AG09309 (cell line): ENCODE data around the gene A2M.

Experiments
- DNase-seq: peaks from one replicate; pipeline ENCODE4 v3.0.0-alpha.2; 2010; ENCODE audit warnings: low read depth
- H3K4me3 ChIP-seq: 2 replicates; pipeline ENCODE4 v1.5.1; 2011; ENCODE audit warnings: mild to moderate bottlenecking, low read depth, low read length, moderate library complexity; ENCODE audit not compliant: control insufficient read depth
- TF ChIP-seq, protein P1 (sequence below): IDR thresholded peaks from 2 replicates; pipeline ENCODE4 v1.5.1; 2011; ENCODE audit warnings: mild to moderate bottlenecking, low read depth, low read length, inconsistent platforms; ENCODE audit not compliant: insufficient read depth, control insufficient read depth; ENCODE audit errors: missing control alignments

A2M gene

DNA sequence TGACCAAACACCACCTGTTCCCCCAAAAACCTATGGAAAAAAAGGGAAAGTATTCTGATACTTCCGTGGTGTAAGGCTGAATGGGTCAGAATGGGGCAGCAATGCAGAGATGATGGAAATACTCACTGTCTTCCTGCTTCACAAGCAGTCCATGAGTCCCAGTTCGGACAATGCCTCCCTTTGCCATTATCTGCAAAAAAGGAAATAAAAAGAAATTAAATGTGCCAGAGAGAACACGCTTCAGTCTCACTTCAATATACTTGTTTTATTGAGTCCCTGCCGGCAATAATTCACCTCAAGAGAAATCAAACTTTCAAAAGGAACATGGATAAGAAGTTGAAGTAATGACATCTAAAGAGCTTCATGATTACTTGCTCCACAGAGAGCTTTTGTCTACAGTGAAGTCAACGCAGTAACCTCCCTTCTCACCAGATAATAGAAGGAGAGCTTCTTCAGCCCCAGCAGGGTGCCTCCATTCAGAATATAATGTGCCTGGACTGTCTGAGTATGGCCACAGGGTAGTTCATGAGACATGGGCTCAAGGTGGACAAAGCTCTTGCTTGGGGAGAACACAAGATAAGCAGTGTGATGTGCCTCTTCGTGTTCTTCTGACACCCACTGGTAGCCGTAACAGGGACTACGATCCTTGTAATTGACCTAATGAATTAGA is 14.6 kb downstream of the A2M start:
- H3K4me3 ChIP-seq: no peak overlapping the region
- TF ChIP-seq, protein P1, sequence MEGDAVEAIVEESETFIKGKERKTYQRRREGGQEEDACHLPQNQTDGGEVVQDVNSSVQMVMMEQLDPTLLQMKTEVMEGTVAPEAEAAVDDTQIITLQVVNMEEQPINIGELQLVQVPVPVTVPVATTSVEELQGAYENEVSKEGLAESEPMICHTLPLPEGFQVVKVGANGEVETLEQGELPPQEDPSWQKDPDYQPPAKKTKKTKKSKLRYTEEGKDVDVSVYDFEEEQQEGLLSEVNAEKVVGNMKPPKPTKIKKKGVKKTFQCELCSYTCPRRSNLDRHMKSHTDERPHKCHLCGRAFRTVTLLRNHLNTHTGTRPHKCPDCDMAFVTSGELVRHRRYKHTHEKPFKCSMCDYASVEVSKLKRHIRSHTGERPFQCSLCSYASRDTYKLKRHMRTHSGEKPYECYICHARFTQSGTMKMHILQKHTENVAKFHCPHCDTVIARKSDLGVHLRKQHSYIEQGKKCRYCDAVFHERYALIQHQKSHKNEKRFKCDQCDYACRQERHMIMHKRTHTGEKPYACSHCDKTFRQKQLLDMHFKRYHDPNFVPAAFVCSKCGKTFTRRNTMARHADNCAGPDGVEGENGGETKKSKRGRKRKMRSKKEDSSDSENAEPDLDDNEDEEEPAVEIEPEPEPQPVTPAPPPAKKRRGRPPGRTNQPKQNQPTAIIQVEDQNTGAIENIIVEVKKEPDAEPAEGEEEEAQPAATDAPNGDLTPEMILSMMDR: no peak
- DNase-seq: no peak

DNA sequence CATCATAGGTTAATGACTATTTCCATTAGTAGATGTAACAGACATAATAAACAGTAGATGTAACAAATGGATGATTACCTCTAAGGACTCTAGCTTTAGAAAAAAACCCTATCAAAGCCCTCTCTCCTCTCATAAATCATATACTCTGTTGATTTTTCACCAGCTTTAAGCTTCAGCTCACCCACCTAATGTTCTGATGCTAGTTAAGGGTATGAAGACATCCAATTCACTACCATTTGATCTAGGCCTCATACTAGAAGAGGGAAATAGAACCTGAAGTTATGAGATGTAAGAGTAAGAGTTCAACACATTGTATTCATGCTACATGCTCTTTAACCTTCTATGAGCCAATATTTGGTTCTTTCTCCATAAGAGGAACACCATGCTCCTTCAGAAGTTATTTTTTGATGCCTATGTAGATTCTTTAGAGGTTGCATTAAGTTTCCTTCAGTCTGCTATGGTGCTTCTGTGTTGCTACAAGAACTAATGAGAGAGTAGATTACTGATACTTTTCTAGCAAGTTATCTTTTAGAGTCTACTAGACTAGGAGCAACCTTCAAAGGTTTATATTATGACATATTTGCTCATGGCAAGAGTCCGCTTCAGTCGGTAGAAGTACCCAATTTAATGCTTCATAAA is 16.0 kb downstream of the A2M start:
- TF ChIP-seq, protein P1: no peak
- H3K4me3 ChIP-seq: no peak overlapping the region
- no peak for DNase-seq

DNA sequence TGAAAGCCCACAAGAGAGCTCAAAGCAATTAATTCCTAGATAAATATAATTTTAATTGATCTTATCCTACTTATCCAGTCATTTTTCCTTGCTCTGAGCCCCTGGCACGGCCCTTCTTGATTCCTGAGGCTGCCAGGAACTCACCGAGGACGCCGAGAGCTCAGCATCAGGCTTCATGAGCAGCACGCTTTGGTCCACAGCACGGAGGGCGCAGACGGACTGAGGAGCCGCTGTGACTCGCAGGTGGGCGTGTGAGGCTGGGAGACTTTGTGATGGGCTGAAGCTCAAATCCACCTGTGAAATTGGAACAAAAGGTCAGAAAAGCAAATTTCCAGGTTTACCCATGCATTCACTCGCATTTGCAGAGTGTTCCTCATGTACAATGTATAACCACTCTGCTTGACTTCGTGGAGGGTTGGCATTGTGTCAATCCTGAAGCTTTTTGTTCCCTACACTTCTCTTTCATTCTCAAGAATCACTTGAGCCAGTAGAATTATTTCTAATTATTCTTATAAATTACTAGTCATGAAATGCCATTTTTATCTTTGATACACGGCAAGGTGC is 17.2 kb downstream of the A2M start:
- DNase-seq: no peak
- TF ChIP-seq, protein P1: no peak
- H3K4me3 ChIP-seq: no peak overlapping the region

DNA sequence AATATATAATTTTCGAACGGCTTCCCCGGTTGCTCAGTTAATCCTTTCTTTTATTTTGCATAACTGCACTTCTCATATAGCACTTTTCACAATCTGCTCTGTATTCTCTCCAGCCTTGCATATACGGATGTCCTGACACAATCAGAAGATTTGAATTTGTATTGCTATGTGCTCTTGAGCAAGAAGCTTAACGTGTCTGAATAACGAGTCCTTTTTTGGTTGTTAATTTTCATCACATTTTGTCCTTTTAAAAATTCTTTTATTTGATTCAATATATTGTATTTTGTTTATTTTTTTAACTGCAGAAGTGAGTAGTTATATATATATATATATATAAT is 17.6 kb downstream of the A2M start:
- TF ChIP-seq, protein P1: no peak
- H3K4me3 ChIP-seq: no peak overlapping the region
- DNase-seq: no peak

DNA sequence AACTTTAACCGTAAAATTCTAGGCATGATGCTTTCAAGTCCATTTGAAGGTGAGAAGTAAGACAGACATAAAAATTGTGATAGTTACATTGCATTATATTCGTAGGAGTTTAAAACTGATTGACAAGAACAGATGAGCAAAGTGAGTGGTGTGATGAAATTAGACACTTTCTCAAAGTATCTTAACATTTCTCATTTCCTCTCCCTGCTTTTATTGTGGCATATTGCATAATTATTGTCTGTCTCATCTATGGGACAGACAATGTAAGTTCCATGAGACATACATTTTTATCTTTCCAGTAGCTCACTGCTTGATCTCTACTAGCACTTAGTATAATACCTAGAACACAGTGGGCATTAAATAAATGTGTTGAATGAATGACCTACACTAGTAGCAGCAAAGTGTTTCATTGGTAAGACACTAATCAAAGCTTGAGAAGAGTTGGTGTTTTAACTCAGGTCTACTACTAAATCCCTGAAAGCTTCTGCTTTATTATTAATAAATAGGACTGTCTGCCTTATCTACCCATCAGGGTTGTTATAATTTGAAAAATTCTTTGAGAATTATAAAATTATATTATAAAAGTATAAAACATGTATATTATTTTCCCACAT is 19.0 kb downstream of the A2M start:
- no peak for DNase-seq
- TF ChIP-seq, protein P1: no peak
- H3K4me3 ChIP-seq: no peak overlapping the region

DNA sequence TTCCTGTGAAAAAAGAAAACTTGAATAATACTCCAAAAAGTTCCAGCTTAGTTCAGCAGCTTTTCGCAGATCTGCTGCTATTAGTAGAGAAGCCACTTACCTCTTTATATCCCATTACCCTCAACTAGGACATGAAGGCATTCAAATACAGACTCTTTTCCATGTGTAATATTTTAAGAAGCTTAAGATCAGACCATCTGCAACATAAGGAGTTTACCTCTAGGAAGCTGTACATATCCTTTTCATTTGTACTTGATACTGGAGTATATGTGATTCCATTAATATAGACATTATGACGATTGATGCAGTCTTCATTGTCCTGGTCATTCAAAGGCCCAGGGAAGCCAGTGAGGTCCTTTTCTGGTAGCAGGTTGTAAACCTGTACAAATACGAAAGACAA is 20.4 kb downstream of the A2M start:
- no peak for DNase-seq
- H3K4me3 ChIP-seq: no peak overlapping the region
- TF ChIP-seq, protein P1: no peak
